ENCODE results near the gene MSMP.

DNA sequence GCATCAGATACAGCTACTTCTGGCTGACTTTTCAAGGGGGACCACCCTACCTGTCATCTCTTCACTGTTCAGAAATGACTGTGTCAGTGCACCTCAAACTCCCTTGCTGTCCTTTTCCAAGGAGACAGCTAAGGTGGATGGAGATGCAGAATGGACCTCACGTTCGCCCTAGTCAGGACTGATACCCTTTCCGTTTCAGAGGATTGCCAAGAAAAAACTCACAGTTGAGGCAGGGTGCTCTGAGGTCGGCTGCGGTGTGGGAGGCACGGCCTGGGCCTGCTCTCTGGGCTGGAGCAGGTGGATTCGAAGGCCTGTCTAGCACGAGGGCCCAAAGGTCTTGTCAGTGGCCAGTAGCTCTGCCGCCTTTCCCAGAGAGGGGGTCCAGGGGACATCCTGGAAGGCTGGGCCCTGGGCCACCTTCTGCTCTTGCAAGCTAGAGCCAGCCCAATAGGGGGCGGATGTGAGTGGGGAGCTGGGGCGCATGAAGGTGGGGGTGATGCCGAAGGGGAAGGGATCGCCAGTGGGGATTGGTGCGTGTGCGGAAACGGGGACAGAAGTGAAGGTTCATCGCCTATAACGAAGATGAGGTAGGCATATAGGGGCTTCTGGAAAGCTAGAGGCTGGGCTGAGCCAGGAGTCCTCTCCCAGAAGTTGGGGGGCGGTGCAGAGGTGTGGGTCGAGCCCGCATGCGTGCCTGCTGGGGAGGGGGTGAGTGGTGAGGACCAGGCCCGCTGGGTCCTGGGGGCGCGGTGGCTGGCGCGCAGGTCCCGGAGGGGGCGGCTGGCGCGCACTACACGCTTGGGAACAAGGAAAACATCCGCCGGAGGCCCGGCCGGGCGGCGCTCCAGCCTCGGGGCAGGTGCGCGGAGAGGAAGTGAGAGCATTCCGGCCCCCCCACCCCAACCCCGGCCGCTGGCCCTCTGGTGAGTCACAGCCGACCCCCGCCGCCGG is 2.5 kb upstream of the MSMP start:
- TF ChIP-seq, protein P1, sequence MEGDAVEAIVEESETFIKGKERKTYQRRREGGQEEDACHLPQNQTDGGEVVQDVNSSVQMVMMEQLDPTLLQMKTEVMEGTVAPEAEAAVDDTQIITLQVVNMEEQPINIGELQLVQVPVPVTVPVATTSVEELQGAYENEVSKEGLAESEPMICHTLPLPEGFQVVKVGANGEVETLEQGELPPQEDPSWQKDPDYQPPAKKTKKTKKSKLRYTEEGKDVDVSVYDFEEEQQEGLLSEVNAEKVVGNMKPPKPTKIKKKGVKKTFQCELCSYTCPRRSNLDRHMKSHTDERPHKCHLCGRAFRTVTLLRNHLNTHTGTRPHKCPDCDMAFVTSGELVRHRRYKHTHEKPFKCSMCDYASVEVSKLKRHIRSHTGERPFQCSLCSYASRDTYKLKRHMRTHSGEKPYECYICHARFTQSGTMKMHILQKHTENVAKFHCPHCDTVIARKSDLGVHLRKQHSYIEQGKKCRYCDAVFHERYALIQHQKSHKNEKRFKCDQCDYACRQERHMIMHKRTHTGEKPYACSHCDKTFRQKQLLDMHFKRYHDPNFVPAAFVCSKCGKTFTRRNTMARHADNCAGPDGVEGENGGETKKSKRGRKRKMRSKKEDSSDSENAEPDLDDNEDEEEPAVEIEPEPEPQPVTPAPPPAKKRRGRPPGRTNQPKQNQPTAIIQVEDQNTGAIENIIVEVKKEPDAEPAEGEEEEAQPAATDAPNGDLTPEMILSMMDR (IDR thresholded peaks at IDR 0.05; ENCODE audit: low read depth, low read length) = peak; percentile 47
- TF ChIP-seq, protein P2, sequence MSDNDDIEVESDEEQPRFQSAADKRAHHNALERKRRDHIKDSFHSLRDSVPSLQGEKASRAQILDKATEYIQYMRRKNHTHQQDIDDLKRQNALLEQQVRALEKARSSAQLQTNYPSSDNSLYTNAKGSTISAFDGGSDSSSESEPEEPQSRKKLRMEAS (IDR thresholded peaks at IDR 0.05; ENCODE audit: low read depth, low read length) = no peak
